Kasumi-1 (cell line): ENCODE data around the gene SETD2.
"Not testable (repeated sequence)": the region's sequence is repeated elsewhere in the genome, so short reads cannot be mapped to it uniquely, and the experiment has no call there.

Experiments
- DNase-seq, 2 experiments: peaks; one replicate each; lab custom pipeline; 2025; lab: John Stamatoyannopoulos, UW

Gene SETD2

GRCh38 chr3:47098910-47099309 is 65.0 kb downstream of the SETD2 start:
- DNase-seq, result no peak

- DNase-seq, result no peak
Observed at GRCh38 chr3:47097864-47098263, 66.0 kb downstream of the SETD2 start.

- no peak for DNase-seq
Observed at GRCh38 chr3:47096959-47097358, 67.0 kb downstream of the SETD2 start.

GRCh38 chr3:47092090-47092489 is 71.8 kb downstream of the SETD2 start:
- DNase-seq, result no peak

- DNase-seq, result no peak
Observed at GRCh38 chr3:47089630-47090029, 74.3 kb downstream of the SETD2 start.

GRCh38 chr3:47086071-47086470 is 77.8 kb downstream of the SETD2 start:
- DNase-seq, result no peak

GRCh38 chr3:47083786-47084185 is 80.1 kb downstream of the SETD2 start:
- DNase-seq, result peak; percentile 30 to 32

- DNase-seq, result peak in 1 of 2 experiments; percentile 33
Observed at GRCh38 chr3:47082519-47082918, 81.4 kb downstream of the SETD2 start.

- no peak for DNase-seq
Observed at GRCh38 chr3:47079432-47079831, 84.5 kb downstream of the SETD2 start.

- DNase-seq, result peak in 1 of 2 experiments; percentile 5
Observed at GRCh38 chr3:47073685-47074084, 90.2 kb downstream of the SETD2 start.

GRCh38 chr3:47070770-47071169 is 93.1 kb downstream of the SETD2 start:
- DNase-seq, result no peak

GRCh38 chr3:47066259-47066658 is 97.7 kb downstream of the SETD2 start:
- DNase-seq, result not testable (repeated sequence)

- DNase-seq, result no peak
Observed at GRCh38 chr3:47065681-47066080, 98.2 kb downstream of the SETD2 start.

GRCh38 chr3:47065058-47065457 is 98.9 kb downstream of the SETD2 start:
- no peak for DNase-seq

- no peak for DNase-seq
Observed at GRCh38 chr3:47057212-47057671, 106.7 kb downstream of the SETD2 start.

GRCh38 chr3:47056705-47057104 is 107.2 kb downstream of the SETD2 start:
- no peak for DNase-seq

GRCh38 chr3:47054412-47054811 is 109.5 kb downstream of the SETD2 start:
- no peak for DNase-seq

GRCh38 chr3:47047673-47048072 is 116.2 kb downstream of the SETD2 start:
- DNase-seq, result no peak

- DNase-seq, result no peak
Observed at GRCh38 chr3:47047069-47047468, 116.8 kb downstream of the SETD2 start.

- DNase-seq, result no peak
Observed at GRCh38 chr3:47042231-47042791, 121.6 kb downstream of the SETD2 start.

GRCh38 chr3:47041114-47041513 is 122.8 kb downstream of the SETD2 start:
- DNase-seq, result no peak

GRCh38 chr3:47037302-47037701 is 126.6 kb downstream of the SETD2 start:
- DNase-seq, result not testable (repeated sequence)

GRCh38 chr3:47036145-47036544 is 127.8 kb downstream of the SETD2 start:
- no peak for DNase-seq

- DNase-seq, result no peak
Observed at GRCh38 chr3:47035645-47036044, 128.3 kb downstream of the SETD2 start.
